NCI-H2227 (cell line): ENCODE data around the gene NBPF9.
"Not testable (repeated sequence)": the region's sequence is repeated elsewhere in the genome, so short reads cannot be mapped to it uniquely, and the experiment has no call there.

Source experiments
- DNase-seq: peaks from one replicate; lab custom pipeline; 2025; ENCODE audit not compliant: unreplicated experiment; lab: John Stamatoyannopoulos, UW

Gene NBPF9, protein sequence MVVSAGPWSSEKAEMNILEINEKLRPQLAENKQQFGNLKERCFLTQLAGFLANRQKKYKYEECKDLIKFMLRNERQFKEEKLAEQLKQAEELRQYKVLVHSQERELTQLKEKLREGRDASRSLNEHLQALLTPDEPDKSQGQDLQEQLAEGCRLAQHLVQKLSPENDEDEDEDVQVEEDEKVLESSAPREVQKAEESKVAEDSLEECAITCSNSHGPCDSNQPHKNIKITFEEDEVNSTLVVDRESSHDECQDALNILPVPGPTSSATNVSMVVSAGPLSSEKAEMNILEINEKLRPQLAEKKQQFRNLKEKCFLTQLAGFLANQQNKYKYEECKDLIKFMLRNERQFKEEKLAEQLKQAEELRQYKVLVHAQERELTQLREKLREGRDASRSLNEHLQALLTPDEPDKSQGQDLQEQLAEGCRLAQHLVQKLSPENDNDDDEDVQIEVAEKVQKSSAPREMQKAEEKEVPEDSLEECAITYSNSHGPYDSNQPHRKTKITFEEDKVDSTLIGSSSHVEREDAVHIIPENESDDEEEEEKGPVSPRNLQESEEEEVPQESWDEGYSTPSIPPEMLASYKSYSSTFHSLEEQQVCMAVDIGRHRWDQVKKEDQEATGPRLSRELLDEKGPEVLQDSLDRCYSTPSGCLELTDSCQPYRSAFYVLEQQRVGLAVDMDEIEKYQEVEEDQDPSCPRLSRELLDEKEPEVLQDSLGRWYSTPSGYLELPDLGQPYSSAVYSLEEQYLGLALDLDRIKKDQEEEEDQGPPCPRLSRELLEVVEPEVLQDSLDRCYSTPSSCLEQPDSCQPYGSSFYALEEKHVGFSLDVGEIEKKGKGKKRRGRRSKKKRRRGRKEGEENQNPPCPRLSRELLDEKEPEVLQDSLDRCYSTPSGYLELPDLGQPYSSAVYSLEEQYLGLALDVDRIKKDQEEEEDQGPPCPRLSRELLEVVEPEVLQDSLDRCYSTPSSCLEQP (N-terminal part only)

DNA sequence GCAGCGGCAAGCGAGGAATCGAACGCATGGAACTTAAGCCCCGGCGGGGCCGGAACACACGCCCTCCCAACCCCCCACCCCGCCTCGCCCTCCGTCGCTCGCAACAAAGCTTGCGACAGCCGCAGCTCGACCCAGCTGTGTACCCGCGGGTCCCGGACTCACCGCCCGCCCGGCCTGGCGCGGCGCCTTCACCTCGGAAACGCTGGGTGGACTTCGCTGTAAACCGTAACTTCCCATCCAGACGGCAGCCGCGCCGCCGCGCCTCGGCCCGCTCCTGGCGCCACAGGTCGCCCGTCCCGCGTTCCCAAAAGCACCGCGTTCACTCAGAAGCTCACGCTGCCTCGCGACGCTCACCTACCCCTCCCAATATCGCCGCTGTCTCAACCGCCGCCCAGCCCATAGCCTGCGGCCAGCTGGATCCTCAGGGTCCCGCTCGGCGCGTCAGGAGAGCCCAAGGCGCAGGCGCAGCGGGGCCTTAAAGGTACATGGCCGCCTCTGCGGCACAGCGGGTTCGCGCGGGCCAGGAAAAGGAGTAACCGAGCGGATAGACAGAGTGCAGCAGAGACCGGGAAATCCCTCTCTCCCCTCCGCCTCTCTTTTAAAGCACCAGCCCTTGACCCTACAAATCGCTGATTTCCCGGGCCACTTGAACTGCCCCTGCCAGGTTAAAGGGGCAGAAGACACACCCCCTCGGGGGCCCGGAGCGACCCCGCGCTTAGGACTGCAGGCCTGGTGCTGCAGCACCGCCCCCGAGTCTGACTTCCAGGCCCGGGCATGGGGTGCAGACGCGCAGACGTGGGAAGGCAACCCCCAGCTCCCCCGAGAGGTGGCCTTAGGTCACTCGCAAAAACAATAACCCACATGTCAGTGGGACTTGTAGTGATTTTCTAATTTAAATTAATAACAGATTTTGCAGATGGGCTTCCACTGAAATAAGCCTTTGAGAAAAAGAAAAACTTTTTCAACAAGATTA lies at the start of gene NBPF9:
Gene NBPF9, minus strand, starts transcription at position 443 of the 973 bp plus-strand sequence. CDS start 21,412 bp downstream, outside the sequence.
- peak; percentile 28 for DNase-seq

DNA sequence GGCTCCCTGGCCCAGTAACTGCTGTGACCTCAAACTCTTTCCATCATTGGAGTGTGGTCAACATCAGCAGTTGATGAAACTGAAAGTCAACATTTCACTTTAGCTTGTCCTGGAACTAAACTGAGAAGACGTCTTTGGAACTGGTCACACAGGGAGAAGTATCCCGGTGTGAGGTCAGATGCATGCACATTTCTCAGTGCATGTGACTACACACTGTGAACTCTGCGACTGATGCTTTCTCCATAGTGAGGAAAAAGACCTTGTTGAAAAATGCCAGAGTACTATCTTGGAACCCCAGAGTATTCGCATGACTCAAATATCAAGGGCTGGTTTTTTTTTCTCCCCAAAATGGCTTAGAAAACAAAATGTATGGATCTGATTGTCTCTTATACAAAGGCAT lies 46.6 kb upstream of the NBPF9 start:
- DNase-seq, result not testable (repeated sequence)

DNA sequence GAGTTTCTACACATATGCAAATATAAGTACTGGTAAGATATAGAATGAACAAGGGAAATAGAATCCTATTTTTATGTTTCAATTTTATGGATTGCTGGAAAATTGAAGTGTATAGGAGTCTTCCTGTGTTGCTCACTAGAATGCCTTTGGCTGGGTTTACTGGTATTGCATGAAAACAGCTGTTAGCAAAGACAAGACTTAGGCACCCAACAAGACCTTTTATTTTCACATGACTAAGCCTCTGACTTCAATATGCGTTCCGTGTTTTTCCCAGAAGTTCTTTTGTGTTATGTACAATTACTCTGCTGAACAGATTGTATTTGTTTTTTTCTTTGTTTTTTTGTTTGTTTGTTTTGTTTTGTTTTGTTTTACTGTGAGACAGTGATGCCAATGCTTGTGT lies 34.2 kb upstream of the NBPF9 start:
- DNase-seq, result not testable (repeated sequence)

DNA sequence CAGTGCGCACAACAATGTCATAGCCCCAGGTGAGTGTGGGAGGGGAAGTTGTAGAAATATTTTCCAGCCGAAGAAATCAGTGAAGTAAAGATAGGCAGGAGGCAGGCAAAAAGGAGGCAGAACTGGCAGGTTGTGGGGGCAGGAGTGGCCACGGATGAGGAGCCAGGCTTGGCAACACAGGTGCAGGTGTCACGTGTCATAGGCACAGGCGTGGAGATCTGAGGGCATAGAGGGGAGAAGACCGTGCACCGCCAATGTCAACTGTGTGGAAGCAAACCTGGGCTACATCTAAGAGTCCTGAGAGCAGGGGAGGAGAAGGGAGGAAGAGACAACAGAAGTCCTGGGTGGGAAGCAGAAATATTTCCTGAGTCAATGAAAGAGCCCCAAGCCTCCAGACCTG lies 27.6 kb upstream of the NBPF9 start:
- DNase-seq, result not testable (repeated sequence)

DNA sequence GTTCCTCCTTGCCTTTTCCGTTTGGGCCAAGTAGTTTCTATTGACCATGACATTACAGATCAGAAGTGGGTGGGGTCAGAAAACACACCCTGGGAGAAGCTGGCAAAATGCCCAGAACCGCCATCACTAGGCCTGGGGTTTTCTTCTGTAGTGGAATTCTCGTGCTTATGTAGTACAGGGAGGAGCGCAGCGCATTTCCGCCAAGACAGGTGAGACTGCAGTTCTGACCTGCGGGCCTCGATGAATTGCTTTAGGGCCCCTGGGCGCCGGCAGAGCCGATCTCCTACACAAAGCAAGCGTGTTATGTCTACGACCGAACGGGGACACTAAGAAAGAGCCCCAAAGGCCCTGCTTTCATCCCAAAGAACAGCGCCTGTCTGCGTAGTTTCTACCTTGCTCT lies 25.9 kb upstream of the NBPF9 start:
- not testable (repeated sequence) for DNase-seq

DNA sequence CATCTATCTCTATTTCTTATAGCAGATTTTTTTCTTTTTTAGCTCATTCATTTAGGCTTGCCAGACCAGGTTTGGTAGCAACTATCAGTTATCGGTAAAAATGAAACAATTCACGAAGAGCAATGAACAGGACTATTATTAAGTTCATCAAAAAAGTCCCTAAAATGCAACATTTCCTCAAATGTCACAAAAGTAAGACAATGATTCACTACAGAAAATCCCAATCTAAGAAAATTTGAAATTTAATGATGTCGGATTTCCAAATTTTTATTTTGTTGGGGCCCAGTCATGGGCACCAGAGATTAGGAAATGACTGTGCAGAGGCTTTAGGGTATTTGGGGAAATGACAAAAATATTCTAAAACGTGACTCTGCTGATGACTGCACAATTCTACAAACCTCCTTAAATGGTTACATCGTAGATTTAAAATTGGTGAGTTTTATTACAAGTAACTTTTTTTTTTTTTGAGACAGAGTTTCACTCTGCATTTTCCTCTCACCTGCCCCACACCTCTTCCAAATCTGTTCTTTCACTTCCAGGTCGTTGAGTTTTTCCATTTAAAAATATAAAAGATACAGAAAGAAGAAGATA lies 23.3 kb upstream of the NBPF9 start:
- DNase-seq, result not testable (repeated sequence)

DNA sequence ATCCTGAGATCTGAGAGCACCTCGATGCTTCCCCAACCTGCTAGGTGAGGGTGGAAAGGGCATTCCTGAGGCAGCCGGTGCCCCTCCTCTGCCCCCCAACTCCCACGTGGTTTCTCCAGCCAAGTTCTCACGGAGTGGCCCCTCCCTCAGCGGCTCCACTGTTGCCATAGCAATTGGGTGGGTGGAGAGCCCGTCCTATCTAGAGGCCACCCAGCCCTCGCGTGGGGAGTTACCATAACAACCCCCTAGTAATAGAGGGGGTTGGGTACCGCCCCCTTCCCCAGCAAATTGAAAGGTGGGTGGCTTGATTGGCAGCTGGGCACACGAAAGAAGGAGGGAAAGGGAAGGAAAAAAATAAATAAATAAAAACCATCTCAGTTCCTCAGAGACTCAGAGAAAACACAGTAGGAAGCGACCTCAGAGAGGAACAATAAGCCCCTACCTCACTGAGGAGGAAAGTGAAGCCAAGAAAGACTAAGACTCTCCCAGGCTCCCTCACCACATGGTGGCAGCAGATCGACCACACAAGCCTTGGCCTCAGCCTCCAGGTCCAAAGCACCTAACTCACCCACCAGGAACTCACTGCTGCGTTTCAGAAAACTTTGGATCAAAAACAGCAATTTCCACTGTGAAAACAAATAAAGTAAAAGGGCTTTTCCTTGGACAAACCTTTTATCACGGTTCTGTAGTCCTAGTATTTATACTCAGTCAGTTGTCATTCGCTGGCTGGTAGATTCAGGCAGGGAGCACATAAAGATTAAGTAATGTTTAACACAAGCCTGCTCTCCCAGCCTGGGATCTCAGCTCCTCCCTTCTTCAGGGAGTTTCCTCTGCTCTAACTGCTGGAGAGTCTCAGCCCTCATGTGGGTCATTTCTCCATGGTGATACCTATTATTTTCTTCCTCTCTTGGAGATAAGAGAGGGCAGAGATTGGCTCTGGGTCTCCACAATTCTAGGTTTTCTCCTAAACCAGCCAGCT lies 20.9 kb upstream of the NBPF9 start:
- peak; percentile 54 for DNase-seq

DNA sequence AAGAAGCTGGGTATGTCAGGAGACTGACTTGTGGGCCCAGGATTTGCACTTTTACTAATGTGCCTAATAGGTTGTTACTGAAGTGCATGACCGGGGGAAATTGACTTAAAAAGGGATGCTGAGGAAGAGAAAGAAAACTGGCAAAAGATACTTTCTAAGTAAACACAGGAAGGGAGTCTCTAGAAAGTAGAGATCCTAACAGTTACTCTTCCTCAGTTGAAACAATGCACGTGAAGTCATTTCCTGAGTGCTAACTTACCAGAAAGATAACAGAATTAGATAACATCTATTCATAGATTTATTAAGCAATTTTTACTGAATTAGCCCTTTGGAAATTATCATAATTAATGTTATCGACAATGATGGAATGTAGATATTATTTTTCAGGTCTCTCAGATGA lies 9.5 kb upstream of the NBPF9 start:
- not testable (repeated sequence) for DNase-seq

DNA sequence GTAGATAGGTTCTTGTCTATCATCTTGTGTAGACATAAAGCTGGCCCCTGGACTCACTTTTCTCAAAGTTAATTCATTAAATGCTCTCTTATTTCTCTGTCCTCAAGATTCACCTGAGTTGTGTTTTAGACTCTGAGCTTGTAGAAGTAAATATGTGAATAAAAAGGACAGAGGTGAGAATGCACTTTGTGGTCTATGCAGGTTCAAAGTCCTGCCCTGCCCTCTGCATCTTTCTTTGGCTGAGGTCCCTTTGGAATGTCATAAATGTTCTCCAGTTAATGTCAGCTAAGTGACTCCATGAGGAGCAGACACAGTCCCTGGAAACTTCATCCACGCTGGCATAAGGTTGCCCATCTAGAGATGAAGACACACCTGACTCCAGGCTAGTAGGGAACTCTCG lies 7.0 kb upstream of the NBPF9 start:
- not testable (repeated sequence) for DNase-seq

DNA sequence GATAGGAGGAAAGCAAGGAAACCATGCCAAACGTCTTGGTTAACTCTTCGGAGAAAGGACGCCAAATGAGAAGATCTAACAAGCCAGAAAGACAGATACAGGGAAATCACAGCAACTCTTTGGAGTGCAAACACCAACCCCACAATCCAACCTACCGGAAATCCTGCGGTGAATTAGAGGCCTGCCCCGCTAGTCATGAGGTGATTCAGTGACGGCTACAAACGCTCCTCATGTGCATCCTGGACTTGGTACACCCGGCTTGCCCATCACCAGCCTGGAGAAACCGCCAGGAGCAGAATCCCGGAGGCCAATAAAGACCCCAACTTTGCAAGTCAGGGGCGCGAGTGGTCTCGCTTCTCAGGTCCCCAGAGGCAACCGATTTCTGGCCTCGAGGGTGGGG lies 777 bp downstream of the NBPF9 start:
- DNase-seq, result not testable (repeated sequence)

DNA sequence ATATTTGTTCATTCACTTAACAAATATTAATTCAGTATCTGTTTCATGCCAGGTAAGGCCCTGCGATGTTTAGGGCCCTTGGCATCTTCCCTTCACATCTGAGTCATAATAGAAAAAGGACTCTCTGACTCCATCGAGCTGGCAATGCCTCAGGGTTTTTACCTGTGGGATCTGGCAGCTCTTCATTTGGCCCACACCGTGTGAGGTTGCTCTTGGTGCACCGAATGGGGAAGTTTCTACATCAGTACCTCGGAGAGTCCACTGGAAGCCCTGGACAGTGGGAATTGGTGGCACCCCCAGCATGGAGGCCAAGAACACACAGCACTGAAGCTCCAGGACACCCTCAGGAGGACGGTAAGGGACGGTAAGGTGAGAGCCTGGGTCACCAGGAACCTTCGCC lies 5.1 kb downstream of the NBPF9 start:
- not testable (repeated sequence) for DNase-seq

DNA sequence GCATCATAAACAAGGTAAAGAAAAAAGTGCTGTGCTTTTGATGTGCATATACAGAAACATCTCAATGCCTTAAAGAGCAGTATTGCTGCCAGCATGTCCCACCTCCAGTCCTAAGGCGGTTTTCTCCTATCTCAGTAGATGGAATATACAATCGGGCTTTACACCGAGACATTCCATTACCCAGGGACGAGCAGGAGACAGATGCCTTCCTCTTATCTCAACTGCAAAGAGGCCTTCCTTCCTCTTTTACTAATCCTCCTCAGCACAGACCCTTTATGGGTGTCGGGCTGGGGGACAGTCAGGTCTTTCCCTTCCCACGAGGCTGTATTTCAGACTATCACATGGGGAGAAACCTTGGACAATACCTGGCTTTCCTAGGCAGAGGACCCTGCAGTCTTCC lies 10.2 kb downstream of the NBPF9 start:
- not testable (repeated sequence) for DNase-seq

DNA sequence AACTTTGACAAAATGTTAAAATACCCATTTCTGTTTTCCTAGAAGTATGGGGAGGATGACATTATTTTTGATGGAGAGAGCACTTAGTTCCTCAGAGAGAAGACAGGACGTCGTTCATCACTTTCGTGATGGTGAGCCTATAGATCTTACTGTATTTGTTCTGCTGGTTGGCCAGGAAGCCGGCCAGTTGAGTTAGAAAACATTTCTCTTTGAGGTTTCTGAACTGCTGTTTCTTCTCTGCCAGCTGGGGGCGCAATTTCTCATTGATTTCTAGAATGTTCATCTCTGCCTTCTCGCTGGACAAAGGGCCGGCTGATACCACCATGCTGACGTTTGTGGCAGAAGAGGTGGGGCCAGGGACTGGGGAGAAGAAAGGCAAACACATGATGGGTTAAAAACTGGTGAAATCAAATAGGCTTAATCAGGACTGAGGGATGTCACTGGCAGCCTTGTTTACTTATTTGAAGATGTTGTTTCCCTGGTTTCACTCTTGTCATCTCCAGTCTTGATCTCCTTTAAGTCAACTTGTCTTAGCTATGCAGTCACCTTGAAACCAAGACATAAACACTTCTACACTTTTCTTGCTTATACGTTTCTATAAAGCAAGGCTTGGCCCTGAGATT lies 27.7 kb downstream of the NBPF9 start:
- DNase-seq, result not testable (repeated sequence)

DNA sequence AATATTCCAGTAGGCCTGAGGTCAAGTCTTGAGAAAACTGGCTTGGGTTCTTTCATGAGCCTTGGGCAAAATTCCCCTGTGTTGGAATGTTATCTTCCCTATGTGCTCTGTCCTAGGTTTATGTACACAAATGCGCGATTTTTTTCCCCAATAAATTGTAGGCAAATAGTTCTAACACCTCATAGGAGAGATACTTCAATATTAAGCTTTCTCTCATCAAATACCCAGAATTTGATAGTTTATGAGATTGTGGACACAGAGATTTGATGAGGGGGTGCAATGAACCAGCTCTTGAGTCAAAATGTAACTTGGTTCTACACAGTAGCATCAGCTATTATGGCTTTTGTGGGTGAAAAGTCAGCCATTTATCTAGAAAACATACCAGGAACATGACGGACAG lies 38.7 kb downstream of the NBPF9 start:
- not testable (repeated sequence) for DNase-seq

DNA sequence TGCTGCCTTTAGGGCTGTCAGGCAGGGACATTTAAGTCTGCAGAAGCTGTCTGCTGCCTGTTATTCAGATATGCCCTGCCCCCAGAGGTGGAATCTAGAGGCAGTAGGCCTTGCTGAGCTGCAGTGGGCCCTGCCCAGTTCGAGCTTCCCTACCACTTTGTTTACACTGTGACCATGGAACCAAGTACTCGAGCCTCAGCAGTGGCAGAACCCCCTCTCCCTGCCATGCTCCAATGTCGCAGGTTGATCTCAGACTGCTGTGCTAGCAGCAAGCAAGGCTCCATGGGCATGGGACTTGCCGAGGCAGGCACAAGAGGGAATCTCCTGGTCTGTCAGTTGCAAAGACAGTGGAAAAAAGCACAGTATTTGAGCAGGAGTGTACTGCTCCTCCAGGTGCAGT lies 60.3 kb downstream of the NBPF9 start:
- DNase-seq, result not testable (repeated sequence)

DNA sequence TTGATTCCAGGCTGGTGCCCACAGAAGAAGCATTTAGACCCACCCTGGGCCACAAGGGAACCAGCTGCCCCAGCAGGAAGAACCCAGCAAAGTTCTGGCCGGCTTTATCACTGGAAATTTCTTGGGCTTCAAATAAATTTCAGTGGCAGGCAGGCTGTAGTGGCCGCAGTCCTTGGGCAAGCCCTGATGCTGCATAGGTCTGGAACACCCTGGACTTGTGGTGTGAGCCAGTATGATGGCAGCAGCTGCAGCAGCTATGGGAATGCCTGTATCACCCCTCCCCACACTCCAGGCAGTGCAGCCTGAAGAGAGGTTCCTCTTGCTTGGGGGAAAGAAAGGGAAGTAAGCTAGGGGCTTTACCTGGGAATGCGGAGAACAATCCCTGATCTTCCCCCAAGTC lies 69.4 kb downstream of the NBPF9 start:
- not testable (repeated sequence) for DNase-seq

DNA sequence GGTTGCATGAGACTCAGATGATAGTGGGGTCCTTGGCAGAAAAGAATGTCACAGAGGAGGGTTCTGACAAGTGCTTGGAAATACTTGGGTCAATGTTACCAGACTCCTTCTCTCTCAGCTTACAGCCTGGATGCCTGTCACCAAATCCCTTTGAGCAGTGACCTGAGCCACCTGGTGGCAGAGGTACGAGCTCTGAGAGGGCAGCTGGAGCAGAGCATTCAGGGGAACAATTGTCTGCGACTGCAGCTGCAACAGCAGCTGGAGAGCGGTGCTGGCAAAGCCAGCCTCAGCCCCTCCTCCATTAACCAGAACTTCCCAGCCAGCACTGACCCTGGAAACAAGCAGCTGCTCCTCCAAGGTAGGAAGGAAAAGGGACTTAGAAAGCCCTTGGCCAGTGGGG lies 79.0 kb downstream of the NBPF9 start:
- not testable (repeated sequence) for DNase-seq

DNA sequence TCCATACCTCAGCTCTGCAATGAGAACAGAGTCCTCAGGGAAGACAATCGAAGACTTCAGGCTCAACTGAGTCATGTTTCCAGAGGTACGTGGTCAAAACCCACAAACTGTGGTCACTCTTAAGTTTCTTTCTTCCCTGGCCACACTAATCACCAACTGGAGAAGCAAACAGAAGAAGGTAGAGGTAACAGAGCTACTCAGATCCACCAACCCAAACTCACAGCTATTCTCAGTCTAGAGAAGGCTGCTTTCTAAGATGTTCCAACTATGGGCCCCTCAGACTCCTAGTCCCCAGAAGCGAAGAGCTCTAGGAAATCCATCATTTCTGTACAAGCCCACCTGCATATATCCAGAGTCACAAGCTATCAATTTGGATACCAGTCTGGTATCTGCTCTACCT lies 84.8 kb downstream of the NBPF9 start:
- not testable (repeated sequence) for DNase-seq
